Measurements from ENCODE around the gene SLC4A4.

SLC4A4 gene

DNA sequence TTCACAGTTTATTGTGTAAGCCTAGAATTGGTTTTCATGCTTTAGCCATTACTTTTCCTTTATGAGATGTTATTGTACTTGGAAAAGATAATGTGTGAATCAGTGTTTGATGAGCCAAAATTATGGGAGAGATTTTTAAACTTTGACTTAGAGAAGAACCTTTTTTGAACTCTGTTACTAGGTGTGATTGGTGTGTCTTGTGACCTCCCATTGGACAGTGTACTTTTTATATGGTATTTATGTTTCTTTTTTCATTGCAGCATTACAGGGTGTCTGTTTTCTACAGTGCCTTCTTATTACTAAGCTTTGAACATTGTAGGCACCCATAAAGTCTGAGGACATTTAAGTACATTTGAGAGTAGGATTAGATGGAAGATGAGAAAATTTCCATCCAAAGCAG is 91.1 kb downstream of the SLC4A4 start:
- H3K27ac ChIP-seq: no peak overlapping the region
- TF ChIP-seq, protein P1, sequence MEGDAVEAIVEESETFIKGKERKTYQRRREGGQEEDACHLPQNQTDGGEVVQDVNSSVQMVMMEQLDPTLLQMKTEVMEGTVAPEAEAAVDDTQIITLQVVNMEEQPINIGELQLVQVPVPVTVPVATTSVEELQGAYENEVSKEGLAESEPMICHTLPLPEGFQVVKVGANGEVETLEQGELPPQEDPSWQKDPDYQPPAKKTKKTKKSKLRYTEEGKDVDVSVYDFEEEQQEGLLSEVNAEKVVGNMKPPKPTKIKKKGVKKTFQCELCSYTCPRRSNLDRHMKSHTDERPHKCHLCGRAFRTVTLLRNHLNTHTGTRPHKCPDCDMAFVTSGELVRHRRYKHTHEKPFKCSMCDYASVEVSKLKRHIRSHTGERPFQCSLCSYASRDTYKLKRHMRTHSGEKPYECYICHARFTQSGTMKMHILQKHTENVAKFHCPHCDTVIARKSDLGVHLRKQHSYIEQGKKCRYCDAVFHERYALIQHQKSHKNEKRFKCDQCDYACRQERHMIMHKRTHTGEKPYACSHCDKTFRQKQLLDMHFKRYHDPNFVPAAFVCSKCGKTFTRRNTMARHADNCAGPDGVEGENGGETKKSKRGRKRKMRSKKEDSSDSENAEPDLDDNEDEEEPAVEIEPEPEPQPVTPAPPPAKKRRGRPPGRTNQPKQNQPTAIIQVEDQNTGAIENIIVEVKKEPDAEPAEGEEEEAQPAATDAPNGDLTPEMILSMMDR (IDR thresholded peaks at IDR 0.05): no peak
- no peak for TF ChIP-seq ZFX (IDR thresholded peaks at IDR 0.05; ENCODE audit: borderline replicate concordance)

DNA sequence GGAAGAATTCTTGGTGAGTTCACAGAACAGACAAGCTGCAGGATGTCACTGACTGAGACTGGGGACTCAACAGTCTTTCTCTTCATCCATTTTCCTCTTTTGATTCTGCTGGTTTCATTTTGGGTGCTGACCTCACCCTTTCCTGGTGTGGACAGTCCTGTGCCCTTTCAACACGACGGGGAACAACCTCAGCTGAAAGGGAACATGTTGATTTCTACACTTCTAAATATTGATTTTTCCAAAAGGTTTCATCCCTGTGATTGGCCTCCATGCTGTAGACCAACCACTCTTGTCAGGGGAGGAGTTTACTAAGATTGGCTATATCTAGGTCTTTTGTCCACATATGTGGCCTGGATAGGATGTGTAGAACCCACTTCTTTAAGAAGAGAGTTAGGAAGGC is 91.8 kb downstream of the SLC4A4 start:
- no peak overlapping the region for H3K27ac ChIP-seq
- TF ChIP-seq, protein P1 (IDR thresholded peaks at IDR 0.05): no peak
- no peak for TF ChIP-seq ZFX (IDR thresholded peaks at IDR 0.05; ENCODE audit: borderline replicate concordance)

DNA sequence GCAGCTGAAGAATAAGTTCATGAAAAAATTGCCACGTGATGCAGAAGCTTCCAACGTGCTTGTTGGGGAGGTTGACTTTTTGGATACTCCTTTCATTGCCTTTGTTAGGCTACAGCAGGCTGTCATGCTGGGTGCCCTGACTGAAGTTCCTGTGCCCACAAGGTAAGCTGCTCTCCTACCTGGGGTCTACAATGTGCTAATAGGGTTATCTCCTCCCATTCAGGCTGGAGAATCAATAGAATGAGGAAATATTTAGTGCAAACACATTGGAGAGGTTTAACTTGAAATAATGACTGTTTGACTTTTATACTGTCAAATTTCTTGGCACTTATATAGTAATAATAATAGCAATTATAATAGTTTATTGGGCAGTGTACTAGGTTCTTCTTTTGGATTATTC is 101.8 kb downstream of the SLC4A4 start:
- H3K27ac ChIP-seq: no peak overlapping the region
- no peak for TF ChIP-seq ZFX (IDR thresholded peaks at IDR 0.05; ENCODE audit: borderline replicate concordance)
- TF ChIP-seq, protein P1 (IDR thresholded peaks at IDR 0.05): no peak

DNA sequence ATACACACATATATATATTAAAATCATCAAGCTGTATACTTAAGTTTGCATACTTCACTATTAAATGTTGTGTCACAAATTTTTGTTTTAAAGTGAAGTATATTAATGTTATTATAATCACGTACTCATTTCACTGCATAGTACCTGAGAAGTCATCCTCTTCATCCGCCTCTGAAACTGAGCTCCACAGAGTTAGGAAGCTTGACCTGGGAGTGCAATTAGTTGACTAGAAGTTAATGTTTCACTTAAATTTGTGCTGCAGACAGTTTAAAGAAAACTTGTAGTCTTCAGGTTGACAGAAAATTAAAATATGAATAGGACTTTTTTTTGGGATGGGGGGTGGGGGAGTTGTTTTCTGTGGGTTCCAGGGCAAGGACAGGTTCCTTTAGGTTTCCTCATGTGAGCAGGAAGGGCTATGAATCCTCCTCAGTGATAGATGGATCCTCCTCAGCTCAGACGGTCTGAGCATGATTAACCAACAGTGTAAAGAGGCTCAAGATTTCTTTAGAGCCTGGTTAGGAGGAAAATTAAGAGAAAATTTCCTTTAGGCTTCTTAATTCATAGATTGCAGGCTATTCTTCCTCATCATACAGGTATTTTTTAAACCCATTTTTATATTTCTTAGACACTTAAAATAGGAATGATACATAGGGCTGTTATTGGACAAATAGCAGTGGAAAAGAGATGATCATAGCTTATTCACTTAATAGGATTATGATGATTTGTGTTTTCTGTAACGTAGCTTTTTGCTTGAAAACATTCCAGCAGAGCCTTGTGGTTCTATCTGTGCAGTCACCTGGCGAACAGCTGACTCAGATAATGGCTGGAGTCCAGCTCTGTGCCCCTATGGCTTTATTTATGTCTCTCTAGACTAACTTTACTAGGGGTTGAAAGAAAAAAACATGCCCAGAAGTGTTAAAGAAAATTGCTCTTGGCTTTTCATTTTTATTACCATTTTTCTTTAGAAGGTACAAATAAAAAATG is 102.7 kb downstream of the SLC4A4 start:
- no peak overlapping the region for H3K27ac ChIP-seq
- no peak for TF ChIP-seq ZFX (IDR thresholded peaks at IDR 0.05; ENCODE audit: borderline replicate concordance)
- TF ChIP-seq, protein P1 (IDR thresholded peaks at IDR 0.05): no peak

DNA sequence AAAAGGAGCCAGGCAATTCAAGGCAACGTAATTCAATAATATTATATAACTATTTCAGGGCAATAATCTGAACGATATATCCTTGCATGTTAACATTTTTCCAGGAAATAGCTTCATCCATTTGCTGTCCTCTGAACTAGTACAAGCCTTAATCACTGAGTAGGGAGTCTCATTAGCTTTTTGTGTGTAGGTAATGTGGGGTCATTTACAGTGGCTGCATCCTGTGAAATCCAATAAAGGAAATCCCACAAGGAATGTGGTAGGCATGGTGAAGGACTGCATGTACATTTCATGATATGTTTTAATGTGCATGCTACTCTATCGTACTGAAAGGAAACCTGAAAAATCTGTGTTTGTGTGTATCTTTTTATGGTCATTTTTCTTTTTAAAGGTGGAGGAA is 103.5 kb downstream of the SLC4A4 start:
- H3K27ac ChIP-seq: no peak overlapping the region
- TF ChIP-seq, protein P1 (IDR thresholded peaks at IDR 0.05): no peak
- TF ChIP-seq ZFX (IDR thresholded peaks at IDR 0.05; ENCODE audit: borderline replicate concordance): no peak

DNA sequence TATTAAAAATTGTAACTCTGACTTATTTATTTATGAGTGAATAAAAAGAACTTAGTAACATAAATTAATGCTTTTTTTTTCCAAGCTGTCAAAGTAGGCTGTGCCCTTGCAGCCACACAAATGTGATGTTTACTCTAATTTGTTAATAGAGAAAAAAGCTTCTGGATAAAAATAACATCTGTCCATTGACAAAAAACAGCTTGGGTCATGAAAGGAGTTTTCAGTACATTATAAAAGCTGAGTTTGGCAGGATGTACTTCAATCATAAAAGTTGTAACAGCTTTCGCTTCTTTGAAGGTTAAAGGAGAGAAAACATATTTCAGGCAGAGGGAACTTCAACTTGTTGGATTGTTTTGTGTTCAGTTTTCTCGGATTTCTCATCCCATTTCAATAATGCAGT is 105.6 kb downstream of the SLC4A4 start:
- H3K27ac ChIP-seq: no peak overlapping the region
- TF ChIP-seq ZFX (IDR thresholded peaks at IDR 0.05; ENCODE audit: borderline replicate concordance): no peak
- TF ChIP-seq, protein P1 (IDR thresholded peaks at IDR 0.05): no peak

DNA sequence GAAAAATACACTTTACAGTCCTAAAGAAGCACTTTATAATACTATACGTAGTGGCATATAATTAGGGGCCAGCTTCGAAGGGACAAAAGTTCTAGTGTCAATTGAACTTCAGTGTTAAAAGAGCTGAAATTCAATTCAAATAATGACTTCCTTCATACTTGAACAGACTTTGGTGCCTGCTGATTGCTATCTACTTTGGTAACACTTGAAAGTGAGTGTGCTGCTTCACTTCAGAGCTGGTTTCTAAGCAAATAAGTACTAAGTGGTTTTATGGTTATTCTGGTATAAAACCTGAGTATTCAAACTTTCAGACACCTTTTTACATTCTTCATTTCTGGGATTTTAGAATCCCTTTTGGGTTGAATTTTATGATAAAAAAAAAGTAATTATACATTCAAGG is 107.0 kb downstream of the SLC4A4 start:
- no peak overlapping the region for H3K27ac ChIP-seq
- TF ChIP-seq ZFX (IDR thresholded peaks at IDR 0.05; ENCODE audit: borderline replicate concordance): no peak
- TF ChIP-seq, protein P1 (IDR thresholded peaks at IDR 0.05): no peak

All from 22Rv1 (cell line).